SK-N-MC (cell line): ENCODE results near the gene PDZD8.

Experiments used
- EZH2 ChIP-seq: fragments of 200-600 bp; sonication (generic); IDR thresholded peaks from one replicate; pipeline ENCODE4 v1.6.1; 2017; ENCODE audit warnings: antibody characterized with exemption
- FOXP2 ChIP-seq: optimal IDR thresholded peaks from 2 replicates; pipeline ENCODE3; 2011; ENCODE audit warnings: mild to moderate bottlenecking, moderate library complexity; ENCODE audit not compliant: insufficient read depth; ENCODE audit errors: extremely low read length, control extremely low read depth
- POLR2AphosphoS5 ChIP-seq: IDR thresholded peaks from 2 replicates; pipeline ENCODE4 v1.6.1; 2012; ENCODE audit warnings: mild to moderate bottlenecking, low read depth, low read length, borderline replicate concordance

GRCh38 chr10:117318909-117319308 lies 56.3 kb downstream of the PDZD8 start:
- TF ChIP-seq POLR2AphosphoS5 (no peak), EZH2 (no peak), FOXP2 (no peak)
